Upper lobe of left lung (tissue), 6 donors: ENCODE measurements around the gene TCF7L1. TPM values are rescaled to one million over a fixed set of nuclear protein-coding genes. Genes with fewer than 3 reads are reported as not detected.

Experiments
- ATAC-seq, 2 donors: fragments of 200-7000 bp; cut with Tn5 transposase; one replicate each; pipeline ENCODE4 v1.9.1; 2022; ENCODE audit warnings: mild to moderate bottlenecking in 2 of 2, moderate library complexity in 2 of 2; ENCODE audit not compliant: low FRiP score in 2 of 2
- DNase-seq, 2 donors: peaks; one replicate each; pipeline ENCODE4 v3.0.0-alpha.2; 2019 to 2020
- H3K27ac ChIP-seq, 4 donors: fragments of 200-600 bp; sonication (generic); one replicate each; pipeline ENCODE4 v1.5.1; 2016 to 2019
- H3K27me3 ChIP-seq, 4 donors: fragments of 200-600 bp; sonication (generic); one replicate each; pipeline ENCODE4 v1.5.1; 2017 to 2019
- H3K36me3 ChIP-seq, 4 donors: fragments of 200-600 bp; sonication (generic); one replicate each; pipeline ENCODE4 v1.5.1; 2016 to 2019
- H3K4me1 ChIP-seq, 4 donors: fragments of 200-600 bp; sonication (generic); one replicate each; pipeline ENCODE4 v1.5.1; 2018 to 2019
- H3K4me3 ChIP-seq, 4 donors: fragments of 200-600 bp; sonication (generic); one replicate each; pipeline ENCODE4 v1.5.1; 2017 to 2019; ENCODE audit warnings: mild to moderate bottlenecking in 2 of 4, moderate library complexity in 1 of 4
- H3K9me3 ChIP-seq, 4 donors: fragments of 200-600 bp; sonication (generic); one replicate each; pipeline ENCODE4 v1.5.1; 2018 to 2019
- CTCF ChIP-seq, 6 experiments: fragments of 450-650 bp in 4 of 6; fragments of 200-600 bp in 2 of 6; sonication (generic) in 2 of 6; IDR thresholded peaks; one replicate each; pipeline ENCODE4 v1.5.1; 2016 to 2019; ENCODE audit warnings: antibody characterized with exemption in 6 of 6
- EP300 ChIP-seq, 4 donors: sonication (generic); formaldehyde crosslinking; IDR thresholded peaks; one replicate each; pipeline ENCODE4 v1.5.1; 2017; ENCODE audit warnings: antibody characterized with exemption in 4 of 4, control low read depth in 2 of 4
- POLR2A ChIP-seq, 4 donors: fragments of 450-650 bp; IDR thresholded peaks; one replicate each; pipeline ENCODE4 v1.5.1; 2016 to 2017; ENCODE audit warnings: antibody characterized with exemption in 4 of 4, mild to moderate bottlenecking in 2 of 4
- POLR2AphosphoS5 ChIP-seq, 2 donors: sonication (generic); formaldehyde crosslinking; IDR thresholded peaks; one replicate each; pipeline ENCODE4 v1.5.1; 2017; ENCODE audit warnings: antibody characterized with exemption in 2 of 2
- WGBS, 2 donors: methylation state at CpG; one replicate each; pipeline ENCODE4 v1.1.5; 2017 to 2018; 5-methylcytosine and 5-hydroxymethylcytosine counted together
- total RNA-seq, 6 donors: library from RNA; depleted of rRNA in 4 of 6; stranded (reverse); fragments of >200 nt in 4 of 6; gene quantifications; one replicate each; pipeline versions ENCODE4 v1.1.0 to v1.2.1, GENCODE V29; 2016 to 2021
- donor health status: DM: no; HTN: no; CAD: no; lungs with moderate emphysema.
- donor health status: DM: no; HTN: yes; CAD: no; lungs with severe emphysema.

TCF7L1 gene
- total RNA-seq, 6 donors from 2014 or later = 7.3 to 18.4 (median 11.2) TPM

DNA sequence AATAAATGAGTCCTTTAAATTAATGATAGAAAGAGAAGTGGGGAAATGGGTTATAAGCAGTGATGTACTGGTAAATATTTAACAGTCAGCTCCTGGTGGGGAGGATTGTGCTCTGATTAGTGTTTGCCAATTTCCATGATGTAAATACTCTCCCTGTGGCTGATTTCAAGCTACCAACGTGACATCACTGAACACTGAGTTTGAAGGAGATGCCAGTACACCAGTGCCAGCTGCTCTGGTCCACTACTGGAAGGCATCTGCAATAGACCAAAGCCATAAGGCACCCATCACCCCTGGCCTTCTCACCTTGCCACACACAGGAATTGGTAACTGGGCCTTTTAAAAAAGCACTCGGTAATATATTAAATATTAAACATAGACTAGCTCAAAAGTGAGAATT lies 116.9 kb downstream of the TCF7L1 start:
- DNase-seq = no peak
- WGBS, 2 donors = 59 to 61% methylated on average over 2 of the region's 2 CpGs
- no peak overlapping the region for H3K27ac ChIP-seq
- no peaks in the 10 kb centered on the region for H3K36me3 ChIP-seq
- H3K27me3 ChIP-seq = no peaks in the 10 kb centered on the region
- peaks cover 22 to 34% (median 26%) of the 10 kb centered on the region in 4 donors for H3K4me1 ChIP-seq
- no peak overlapping the region for H3K4me3 ChIP-seq
- no peaks in the 10 kb centered on the region for H3K9me3 ChIP-seq
- TF ChIP-seq POLR2AphosphoS5 (IDR thresholded peaks at IDR 0.05) (no peak), EP300 (IDR thresholded peaks at IDR 0.05) (no peak), CTCF (IDR thresholded peaks at IDR 0.05) (no peak), POLR2A (IDR thresholded peaks at IDR 0.05) (no peak)
- ATAC-seq = no peak

DNA sequence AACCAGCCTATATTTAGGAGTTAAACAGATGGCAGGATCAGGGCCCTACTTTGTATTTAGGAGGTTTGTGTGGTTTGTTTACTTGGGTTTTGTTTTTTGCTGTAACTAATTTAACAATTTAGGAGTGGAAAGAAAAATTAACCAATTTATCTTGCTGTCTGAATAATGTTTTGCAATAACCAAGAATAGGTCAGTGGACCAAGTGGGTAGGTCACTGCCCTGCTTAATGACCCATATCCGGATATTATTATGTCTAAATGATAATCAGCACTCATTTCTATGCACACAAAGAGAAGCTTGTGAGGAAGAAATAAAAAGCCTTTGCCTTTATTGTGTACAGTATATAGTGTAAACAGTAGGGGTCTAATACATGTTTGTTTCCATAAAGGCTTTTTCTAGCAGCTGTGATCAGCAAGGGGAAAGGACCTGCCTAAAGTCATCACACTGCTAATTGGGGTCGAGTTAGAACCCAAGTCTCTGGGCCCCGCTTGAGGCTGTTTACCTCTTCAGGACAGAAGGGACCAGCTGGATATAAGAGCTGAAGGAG lies 118.0 kb downstream of the TCF7L1 start:
- H3K9me3 ChIP-seq = no peaks in the 10 kb centered on the region
- no peak for DNase-seq
- H3K36me3 ChIP-seq = no peaks in the 10 kb centered on the region
- no peaks in the 10 kb centered on the region for H3K27me3 ChIP-seq
- TF ChIP-seq POLR2AphosphoS5 (IDR thresholded peaks at IDR 0.05) (no peak), CTCF (IDR thresholded peaks at IDR 0.05) (no peak), POLR2A (IDR thresholded peaks at IDR 0.05) (no peak), EP300 (IDR thresholded peaks at IDR 0.05) (no peak)
- WGBS, 2 donors = 55 to 72% methylated on average over 3 of the region's 3 CpGs
- H3K4me3 ChIP-seq = no peak overlapping the region
- peaks cover 33 to 42% (median 36%) of the 10 kb centered on the region in 4 donors for H3K4me1 ChIP-seq
- ATAC-seq = no peak
- no peak overlapping the region for H3K27ac ChIP-seq

GRCh38 chr2:85253890-85254289 lies 120.7 kb downstream of the TCF7L1 start:
- no peak overlapping the region for H3K4me3 ChIP-seq
- no peak overlapping the region for H3K27ac ChIP-seq
- no peak for ATAC-seq
- H3K9me3 ChIP-seq = no peaks in the 10 kb centered on the region
- peaks cover 45 to 60% (median 50%) of the 10 kb centered on the region in 4 donors for H3K4me1 ChIP-seq
- no peak for DNase-seq
- 72 to 74% methylated on average over 5 of the region's 5 CpGs for WGBS, 2 donors
- H3K27me3 ChIP-seq = no peaks in the 10 kb centered on the region
- H3K36me3 ChIP-seq = no peaks in the 10 kb centered on the region
- TF ChIP-seq CTCF (IDR thresholded peaks at IDR 0.05) (no peak), POLR2AphosphoS5 (IDR thresholded peaks at IDR 0.05) (no peak), EP300 (IDR thresholded peaks at IDR 0.05) (no peak), POLR2A (IDR thresholded peaks at IDR 0.05) (no peak)

- ATAC-seq = no peak
Measured at GRCh38 chr2:85254540-85255300, 121.5 kb downstream of the TCF7L1 start.

More at GRCh38 chr2:85254540-85255300, 121.5 kb downstream of the TCF7L1 start:
- Histone ChIP-seq H3K27ac (no peak overlapping the region), H3K9me3 (no peaks in the 10 kb centered on the region), H3K36me3 (no peaks in the 10 kb centered on the region), H3K4me1 (peaks cover 40 to 59% (median 49%) of the 10 kb centered on the region in 4 donors), H3K4me3 (no peak overlapping the region), H3K27me3 (no peaks in the 10 kb centered on the region)
- TF ChIP-seq CTCF (IDR thresholded peaks at IDR 0.05) (no peak), POLR2A (IDR thresholded peaks at IDR 0.05) (no peak)
- WGBS, 2 donors = 65 to 66% methylated on average over 9 to 11 of the region's 11 CpGs
- DNase-seq = no peak
